WTC11 (cell line): ENCODE data around the gene SLC6A9. TPM values are rescaled to one million over a fixed set of nuclear protein-coding genes. Genes with fewer than 3 reads are reported as not detected.

Source experiments
- ATAC-seq: fragments of 200-7000 bp; cut with Tn5 transposase; 2 replicates; pipeline ENCODE4 v1.10.0; 2021; ENCODE audit warnings: mild to moderate bottlenecking, moderate library complexity
- CTCF ChIA-PET: fragments of 300-600 bp; sonication (Branson Sonifier 250); formaldehyde crosslinking; loops from one replicate; lab custom pipeline; 2021; ENCODE audit warnings: antibody characterized with exemption; lab: Charles Lee
- POLR2A ChIA-PET: fragments of 350-600 bp; sonication (Branson Sonifier 250); formaldehyde crosslinking; loops from one replicate; lab custom pipeline; 2021; ENCODE audit warnings: antibody characterized with exemption; lab: Charles Lee
- DNase-seq: peaks from one replicate; pipeline ENCODE4 v3.0.0; 2021; ENCODE audit warnings: low spot score
- H3K27ac Mint-ChIP-seq: 2 replicates; pipeline ENCODE4 v1.8.0; 2021; ENCODE audit warnings: mixed read lengths
- H3K27me3 Mint-ChIP-seq: 2 replicates; pipeline ENCODE4 v1.8.0; 2021; ENCODE audit warnings: low read depth, mild to moderate bottlenecking, moderate library complexity, mixed read lengths
- H3K36me3 Mint-ChIP-seq: 2 replicates; pipeline ENCODE4 v1.8.0; 2021; ENCODE audit warnings: mixed read lengths
- H3K4me1 Mint-ChIP-seq: 2 replicates; pipeline ENCODE4 v1.8.0; 2022; ENCODE audit warnings: mixed read lengths
- H3K4me3 Mint-ChIP-seq: 2 replicates; pipeline ENCODE4 v1.8.0; 2021; ENCODE audit warnings: mild to moderate bottlenecking, moderate library complexity, mixed read lengths
- H3K9me3 Mint-ChIP-seq: 2 replicates; pipeline ENCODE4 v1.8.0; 2021; ENCODE audit warnings: mixed read lengths
- AR ChIP-seq: fragments of 250-450 bp; sonication (Bioruptor Pico); IDR thresholded peaks from 2 replicates; pipeline ENCODE4 v1.9.0; 2021; ENCODE audit warnings: mild to moderate bottlenecking
- ATF1 ChIP-seq: sonication (generic); formaldehyde crosslinking; IDR thresholded peaks from 2 replicates; pipeline ENCODE4 v1.8.1; 2023; ENCODE audit warnings: mild to moderate bottlenecking, moderate library complexity, missing genetic modification reagents
- CREB1 ChIP-seq: sonication (generic); formaldehyde crosslinking; IDR thresholded peaks from 2 replicates; pipeline ENCODE4 v1.8.0; 2023; ENCODE audit warnings: mild to moderate bottlenecking, missing genetic modification reagents
- E2F4 ChIP-seq: sonication (generic); formaldehyde crosslinking; IDR thresholded peaks from 2 replicates; pipeline ENCODE4 v1.8.1; 2022; ENCODE audit warnings: low read depth, mild to moderate bottlenecking, moderate library complexity, missing genetic modification reagents, borderline replicate concordance
- EMX1 ChIP-seq: fragments of 250-450 bp; sonication (Bioruptor Pico); IDR thresholded peaks from 2 replicates; pipeline ENCODE4 v1.8.0; 2021; ENCODE audit warnings: mild to moderate bottlenecking
- ERG ChIP-seq: fragments of 250-450 bp; sonication (Bioruptor Pico); IDR thresholded peaks from 2 replicates; pipeline ENCODE4 v1.8.0; 2021; ENCODE audit warnings: mild to moderate bottlenecking
- FOXK1 ChIP-seq: sonication (generic); formaldehyde crosslinking; IDR thresholded peaks from 2 replicates; pipeline ENCODE4 v1.8.0; 2022; ENCODE audit warnings: mild to moderate bottlenecking, moderate library complexity, missing genetic modification reagents
- FOXP1 ChIP-seq: sonication (generic); formaldehyde crosslinking; IDR thresholded peaks from 2 replicates; pipeline ENCODE4 v1.8.0; 2022; ENCODE audit warnings: missing genetic modification reagents, mild to moderate bottlenecking, moderate library complexity, borderline replicate concordance
- GABPB1 ChIP-seq: sonication (generic); formaldehyde crosslinking; IDR thresholded peaks from 2 replicates; pipeline ENCODE4 v1.8.1; 2023; ENCODE audit warnings: mild to moderate bottlenecking, missing genetic modification reagents
- HMGXB4 ChIP-seq: sonication (generic); formaldehyde crosslinking; IDR thresholded peaks from 2 replicates; pipeline ENCODE4 v1.8.1; 2023; ENCODE audit warnings: mild to moderate bottlenecking, moderate library complexity, missing genetic modification reagents
- JUN ChIP-seq: sonication (generic); formaldehyde crosslinking; IDR thresholded peaks from 2 replicates; pipeline ENCODE4 v1.8.0; 2023; ENCODE audit warnings: mild to moderate bottlenecking, missing genetic modification reagents
- NR3C1 ChIP-seq: sonication (generic); formaldehyde crosslinking; conservative IDR thresholded peaks from 2 replicates; pipeline ENCODE4 v1.8.1; 2023; ENCODE audit warnings: low read depth, mild to moderate bottlenecking, missing genetic modification reagents
- OVOL2 ChIP-seq: fragments of 250-450 bp; sonication (Bioruptor Pico); IDR thresholded peaks from 2 replicates; pipeline ENCODE4 v1.9.0; 2021; ENCODE audit warnings: mild to moderate bottlenecking, borderline replicate concordance
- PRRX2 ChIP-seq: fragments of 250-450 bp; sonication (Bioruptor Pico); IDR thresholded peaks from 2 replicates; pipeline ENCODE4 v1.8.0; 2021; ENCODE audit warnings: mild to moderate bottlenecking
- RORB ChIP-seq: fragments of 250-450 bp; sonication (Bioruptor Pico); IDR thresholded peaks from 2 replicates; pipeline ENCODE4 v1.9.0; 2021; ENCODE audit warnings: mild to moderate bottlenecking
- SP1 ChIP-seq: sonication (generic); formaldehyde crosslinking; conservative IDR thresholded peaks from 2 replicates; pipeline ENCODE4 v1.8.1; 2022; ENCODE audit warnings: missing genetic modification reagents
- TCF7 ChIP-seq: sonication (generic); formaldehyde crosslinking; IDR thresholded peaks from 2 replicates; pipeline ENCODE4 v1.8.0; 2022; ENCODE audit warnings: mild to moderate bottlenecking, low read depth, missing genetic modification reagents, moderate library complexity
- TEAD1 ChIP-seq: sonication (generic); formaldehyde crosslinking; IDR thresholded peaks from 2 replicates; pipeline ENCODE4 v1.8.0; 2022; ENCODE audit warnings: mild to moderate bottlenecking, missing genetic modification reagents
- ZNF423 ChIP-seq: fragments of 250-450 bp; sonication (Bioruptor Pico); IDR thresholded peaks from 2 replicates; pipeline ENCODE4 v2.1.2; 2022; ENCODE audit warnings: mild to moderate bottlenecking, moderate library complexity
- ZNF425 ChIP-seq: fragments of 250-450 bp; sonication (Bioruptor Pico); conservative IDR thresholded peaks from 2 replicates; pipeline ENCODE4 v1.9.0; 2021; ENCODE audit warnings: mild to moderate bottlenecking
- ZNF671 ChIP-seq: fragments of 250-450 bp; sonication (Bioruptor Pico); IDR thresholded peaks from 2 replicates; pipeline ENCODE4 v1.8.0; 2021; ENCODE audit warnings: mild to moderate bottlenecking
- total RNA-seq: library from RNA; stranded (reverse); gene quantifications from 3 replicates; pipeline ENCODE4 v1.2.3, GENCODE V29; 2021
- TF ChIP-seq, protein P1 (sequence below): sonication (generic); formaldehyde crosslinking; IDR thresholded peaks from 2 replicates; pipeline ENCODE4 v1.8.1; 2023; ENCODE audit warnings: mild to moderate bottlenecking, missing genetic modification reagents
- TF ChIP-seq, protein P2 (sequence below): sonication (generic); formaldehyde crosslinking; IDR thresholded peaks from 2 replicates; pipeline ENCODE4 v1.8.0; 2022; ENCODE audit warnings: mild to moderate bottlenecking, missing genetic modification reagents

The SLC6A9 gene
- total RNA-seq, 1 experiment from 2014 or later = 14.4 TPM

DNA sequence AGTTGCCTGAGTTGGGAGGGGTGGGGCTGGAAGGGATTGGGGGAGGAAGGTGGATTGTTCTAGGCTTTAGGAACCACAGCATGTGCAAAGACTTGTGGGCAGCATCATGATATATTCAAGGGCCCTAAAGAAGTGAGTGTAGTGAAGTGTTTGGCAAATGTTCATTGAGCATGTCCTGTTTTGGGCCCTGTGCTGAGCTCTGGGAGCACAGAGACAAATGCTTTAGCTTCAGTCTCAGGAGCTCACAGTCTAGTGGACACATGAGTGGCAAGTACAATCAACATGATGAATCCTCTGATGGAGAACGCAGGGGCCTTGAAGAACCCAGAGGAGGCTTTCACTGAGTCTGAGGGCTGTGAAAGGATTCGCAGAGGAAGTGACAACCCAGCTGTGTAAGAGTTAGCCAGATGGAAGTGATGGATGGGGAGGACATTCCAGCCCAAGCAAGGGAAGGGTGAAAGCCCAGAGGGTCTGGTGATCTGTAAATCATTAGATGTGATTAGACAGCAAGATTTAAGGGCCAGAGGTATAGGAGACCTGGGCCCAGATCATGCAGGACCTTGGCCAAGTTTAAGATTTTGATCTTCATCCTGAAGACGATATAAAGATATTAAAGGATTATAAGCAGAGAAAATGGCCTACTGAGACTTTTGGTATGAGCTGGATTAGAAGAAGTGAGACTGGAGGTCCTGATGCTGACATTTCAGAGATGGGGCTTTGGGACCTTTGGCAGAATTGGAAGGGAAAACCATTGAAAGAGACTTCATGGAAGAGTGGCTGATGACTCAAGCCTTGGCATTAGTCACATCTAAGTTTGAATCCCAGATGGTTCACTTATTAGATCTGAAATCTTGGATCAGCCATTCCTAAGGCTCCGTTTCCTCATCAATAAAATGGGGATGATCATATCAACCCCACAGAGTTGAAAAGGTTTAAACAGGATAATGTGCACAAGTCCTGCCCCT is 80.0 kb downstream of the SLC6A9 start:
- no peaks in the 10 kb centered on the region for H3K9me3 Mint-ChIP-seq
- peaks cover 23% of the 10 kb centered on the region for H3K4me1 Mint-ChIP-seq
- 0 out of 2 replicates have a peak overlapping the region, but pooled peaks have one; percentile 18 for H3K27ac Mint-ChIP-seq
- ATAC-seq = no peak
- H3K27me3 Mint-ChIP-seq = no peaks in the 10 kb centered on the region
- H3K36me3 Mint-ChIP-seq = peaks cover 5% of the 10 kb centered on the region; the same call in 1 of the 2 replicates
- no peak for DNase-seq
- CTCF ChIA-PET = interaction anchor here (1.5 to 9.9 kb wide), 3 partner anchors 17 to 96 kb away, joined by 4 to 172 read pairs (median 7); partner anchors contain the start of gene ARTN
- POLR2A ChIA-PET = interaction anchor here (1.0 kb wide), 1 partner anchor 17 kb away, joined by 3 read pairs; no protein-coding TSS in a partner anchor
- TF ChIP-seq ATF1 (CRISPR knock-in tag) (no peak), OVOL2 (CRISPR knock-in tag) (no peak), GABPB1 (CRISPR knock-in tag) (no peak), CREB1 (CRISPR knock-in tag) (no peak), E2F4 (no peak), TEAD1 (no peak), ZNF671 (no peak), NR3C1 (no peak), HMGXB4 (CRISPR knock-in tag) (no peak), PRRX2 (CRISPR knock-in tag) (no peak), AR (CRISPR knock-in tag) (no peak), EMX1 (CRISPR knock-in tag) (no peak)
- TF ChIP-seq, protein P1, sequence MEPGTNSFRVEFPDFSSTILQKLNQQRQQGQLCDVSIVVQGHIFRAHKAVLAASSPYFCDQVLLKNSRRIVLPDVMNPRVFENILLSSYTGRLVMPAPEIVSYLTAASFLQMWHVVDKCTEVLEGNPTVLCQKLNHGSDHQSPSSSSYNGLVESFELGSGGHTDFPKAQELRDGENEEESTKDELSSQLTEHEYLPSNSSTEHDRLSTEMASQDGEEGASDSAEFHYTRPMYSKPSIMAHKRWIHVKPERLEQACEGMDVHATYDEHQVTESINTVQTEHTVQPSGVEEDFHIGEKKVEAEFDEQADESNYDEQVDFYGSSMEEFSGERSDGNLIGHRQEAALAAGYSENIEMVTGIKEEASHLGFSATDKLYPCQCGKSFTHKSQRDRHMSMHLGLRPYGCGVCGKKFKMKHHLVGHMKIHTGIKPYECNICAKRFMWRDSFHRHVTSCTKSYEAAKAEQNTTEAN (CRISPR knock-in tag) = no peak
- no peak overlapping the region for H3K4me3 Mint-ChIP-seq

DNA sequence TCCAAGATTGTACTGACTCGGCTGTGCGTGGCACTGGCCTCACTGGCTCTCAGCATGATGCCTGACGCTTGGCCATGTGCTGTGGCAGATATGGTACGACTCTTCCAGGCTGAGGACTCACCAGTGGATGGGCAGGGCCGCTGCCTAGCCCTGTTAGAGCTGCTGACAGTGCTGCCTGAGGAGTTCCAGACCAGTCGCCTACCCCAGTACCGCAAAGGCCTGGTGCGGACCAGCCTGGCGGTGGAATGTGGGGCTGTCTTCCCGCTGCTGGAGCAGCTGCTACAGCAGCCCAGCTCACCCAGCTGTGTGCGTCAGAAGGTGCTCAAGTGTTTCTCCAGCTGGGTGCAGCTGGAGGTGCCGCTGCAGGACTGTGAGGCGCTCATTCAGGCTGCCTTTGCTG is 81.6 kb downstream of the SLC6A9 start:
- ChIA-PET POLR2A (no interaction called here), CTCF (interaction anchor here (0.9 to 9.9 kb wide), 5 partner anchors 10 to 185 kb away, joined by 3 to 172 read pairs (median 7); partner anchors contain the start of genes ARTN and DPH2)
- ATAC-seq = no peak
- no peak overlapping the region for H3K27ac Mint-ChIP-seq
- peaks cover 5% of the 10 kb centered on the region; the same call in 1 of the 2 replicates for H3K36me3 Mint-ChIP-seq
- peaks cover 36% of the 10 kb centered on the region for H3K4me1 Mint-ChIP-seq
- H3K27me3 Mint-ChIP-seq = no peaks in the 10 kb centered on the region
- no peaks in the 10 kb centered on the region for H3K9me3 Mint-ChIP-seq
- no peak for DNase-seq
- no peak overlapping the region for H3K4me3 Mint-ChIP-seq
- TF ChIP-seq SP1 (CRISPR knock-in tag) = no peak
- no peak for TF ChIP-seq ATF1 (CRISPR knock-in tag)
- TF ChIP-seq FOXK1 (CRISPR knock-in tag) = no peak
- no peak for TF ChIP-seq ZNF423 (CRISPR knock-in tag)
- no peak for TF ChIP-seq ERG (CRISPR knock-in tag)
- TF ChIP-seq JUN = no peak
- no peak for TF ChIP-seq RORB (CRISPR knock-in tag)
- TF ChIP-seq TCF7 (CRISPR knock-in tag) = no peak
- no peak for TF ChIP-seq FOXP1
- TF ChIP-seq, protein P2, sequence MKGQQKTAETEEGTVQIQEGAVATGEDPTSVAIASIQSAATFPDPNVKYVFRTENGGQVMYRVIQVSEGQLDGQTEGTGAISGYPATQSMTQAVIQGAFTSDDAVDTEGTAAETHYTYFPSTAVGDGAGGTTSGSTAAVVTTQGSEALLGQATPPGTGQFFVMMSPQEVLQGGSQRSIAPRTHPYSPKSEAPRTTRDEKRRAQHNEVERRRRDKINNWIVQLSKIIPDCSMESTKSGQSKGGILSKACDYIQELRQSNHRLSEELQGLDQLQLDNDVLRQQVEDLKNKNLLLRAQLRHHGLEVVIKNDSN = no peak
- TF ChIP-seq ZNF425 (CRISPR knock-in tag) = no peak
